ENCODE data around the gene WSB1.

WSB1 gene

GRCh38 chr17:27296428-27296979 lies 2.6 kb downstream of the WSB1 start:
- DNase-seq (ENCODE audit: low read depth, low spot score), result no peak
- Histone ChIP-seq H3K9me3 (ENCODE audit: low read depth, low read length) (no peaks in the 10 kb centered on the region), H3K27ac (peak overlapping the region; percentile 86), H3K4me3 (peak overlapping the region; percentile 94), H3K9ac (ENCODE audit: insufficient read length) (peak overlapping the region; percentile 96), H3K36me3 (ENCODE audit: insufficient read depth, low read length) (peaks cover 22% of the 10 kb centered on the region)
- TF ChIP-seq POLR2AphosphoS5 (IDR thresholded peaks at IDR 0.05; ENCODE audit: borderline replicate concordance, low read depth, low read length) (no peak), EZH2 (IDR thresholded peaks at IDR 0.05) (no peak), FOXP2 (optimal IDR thresholded peaks at IDR 0.05; ENCODE audit: control extremely low read depth, extremely low read length, insufficient read depth) (no peak)

GRCh38 chr17:27299384-27300049 lies 5.6 kb downstream of the WSB1 start:
- Histone ChIP-seq H3K36me3 (ENCODE audit: insufficient read depth, low read length) (peaks cover 46% of the 10 kb centered on the region), H3K9me3 (ENCODE audit: low read depth, low read length) (no peaks in the 10 kb centered on the region), H3K9ac (ENCODE audit: insufficient read length) (no peak overlapping the region), H3K27ac (no peak overlapping the region; the same call in 1 of the 2 replicates), H3K4me3 (no peak overlapping the region)
- TF ChIP-seq EZH2 (IDR thresholded peaks at IDR 0.05), result no peak
- TF ChIP-seq FOXP2 (optimal IDR thresholded peaks at IDR 0.05; ENCODE audit: control extremely low read depth, extremely low read length, insufficient read depth), result no peak
- TF ChIP-seq POLR2AphosphoS5 (IDR thresholded peaks at IDR 0.05; ENCODE audit: borderline replicate concordance, low read depth, low read length), result no peak
- DNase-seq (ENCODE audit: low read depth, low spot score), result no peak

GRCh38 chr17:27303734-27304133 lies 9.8 kb downstream of the WSB1 start:
- no peak for DNase-seq (ENCODE audit: low read depth, low spot score)
- no peak overlapping the region for H3K4me3 ChIP-seq
- H3K9me3 ChIP-seq (ENCODE audit: low read depth, low read length), result no peaks in the 10 kb centered on the region
- H3K9ac ChIP-seq (ENCODE audit: insufficient read length), result peak overlapping the region; percentile 7
- H3K27ac ChIP-seq, result peak overlapping the region; percentile 3; the same call in 1 of the 2 replicates
- peaks cover 69% of the 10 kb centered on the region for H3K36me3 ChIP-seq (ENCODE audit: insufficient read depth, low read length)
- TF ChIP-seq POLR2AphosphoS5 (IDR thresholded peaks at IDR 0.05; ENCODE audit: borderline replicate concordance, low read depth, low read length), result no peak
- no peak for TF ChIP-seq EZH2 (IDR thresholded peaks at IDR 0.05)

DNA sequence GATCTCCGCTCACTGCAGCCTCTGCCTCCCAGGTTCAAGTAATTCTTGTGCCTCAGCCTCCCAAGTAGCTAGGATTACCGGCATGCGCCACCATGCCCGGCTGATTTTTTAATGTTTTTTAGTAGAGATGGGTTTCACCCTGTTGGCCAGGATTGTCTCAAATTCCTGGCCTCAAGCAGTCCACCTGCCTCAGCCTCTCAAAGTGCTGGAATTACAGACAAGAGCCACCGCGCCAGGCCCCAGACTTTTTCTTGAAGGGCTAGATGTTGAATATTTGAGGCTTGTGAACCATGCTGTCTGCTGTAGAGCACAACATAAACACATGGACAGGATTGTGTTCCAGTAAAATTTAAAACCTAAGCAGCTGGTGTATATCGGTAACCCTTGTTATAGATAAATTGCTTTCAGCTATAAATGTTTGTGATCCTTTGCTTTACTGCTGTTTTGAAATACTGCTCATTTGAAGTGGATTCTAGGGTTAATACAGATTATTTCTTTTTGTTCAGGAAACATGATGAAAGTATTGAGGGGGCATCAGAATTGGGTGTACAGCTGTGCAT lies 12.4 kb downstream of the WSB1 start:
- Histone ChIP-seq H3K27ac (peak overlapping the region; percentile 16), H3K9ac (ENCODE audit: insufficient read length) (no peak overlapping the region), H3K9me3 (ENCODE audit: low read depth, low read length) (no peaks in the 10 kb centered on the region), H3K4me3 (no peak overlapping the region), H3K36me3 (ENCODE audit: insufficient read depth, low read length) (peaks cover 91% of the 10 kb centered on the region)
- DNase-seq (ENCODE audit: low read depth, low spot score), result no peak
- TF ChIP-seq EZH2 (IDR thresholded peaks at IDR 0.05), result no peak
- TF ChIP-seq FOXP2 (optimal IDR thresholded peaks at IDR 0.05; ENCODE audit: control extremely low read depth, extremely low read length, insufficient read depth), result no peak
- TF ChIP-seq POLR2AphosphoS5 (IDR thresholded peaks at IDR 0.05; ENCODE audit: borderline replicate concordance, low read depth, low read length), result no peak

GRCh38 chr17:27310565-27311110 lies 16.7 kb downstream of the WSB1 start:
- Histone ChIP-seq H3K27ac (no peak overlapping the region), H3K9ac (ENCODE audit: insufficient read length) (no peak overlapping the region), H3K9me3 (ENCODE audit: low read depth, low read length) (no peaks in the 10 kb centered on the region), H3K36me3 (ENCODE audit: insufficient read depth, low read length) (peaks cover 97% of the 10 kb centered on the region), H3K4me3 (no peak overlapping the region)
- no peak for DNase-seq (ENCODE audit: low read depth, low spot score)
- TF ChIP-seq FOXP2 (optimal IDR thresholded peaks at IDR 0.05; ENCODE audit: control extremely low read depth, extremely low read length, insufficient read depth) (no peak), POLR2AphosphoS5 (IDR thresholded peaks at IDR 0.05; ENCODE audit: borderline replicate concordance, low read depth, low read length) (no peak), EZH2 (IDR thresholded peaks at IDR 0.05) (no peak)

- TF ChIP-seq FOXP2 (optimal IDR thresholded peaks at IDR 0.05; ENCODE audit: control extremely low read depth, extremely low read length, insufficient read depth) (no peak), EZH2 (IDR thresholded peaks at IDR 0.05) (no peak), POLR2AphosphoS5 (IDR thresholded peaks at IDR 0.05; ENCODE audit: borderline replicate concordance, low read depth, low read length) (no peak)
- Histone ChIP-seq H3K27ac (peak overlapping the region; percentile 23; the same call in 1 of the 2 replicates), H3K9ac (ENCODE audit: insufficient read length) (no peak overlapping the region), H3K36me3 (ENCODE audit: insufficient read depth, low read length) (peaks cover 93% of the 10 kb centered on the region), H3K9me3 (ENCODE audit: low read depth, low read length) (no peaks in the 10 kb centered on the region), H3K4me3 (no peak overlapping the region)
- no peak for DNase-seq (ENCODE audit: low read depth, low spot score)
Measured at GRCh38 chr17:27313301-27313700, 19.4 kb downstream of the WSB1 start.

GRCh38 chr17:27315322-27315721 lies 21.4 kb downstream of the WSB1 start:
- no peak for DNase-seq (ENCODE audit: low read depth, low spot score)
- Histone ChIP-seq H3K9me3 (ENCODE audit: low read depth, low read length) (no peaks in the 10 kb centered on the region), H3K36me3 (ENCODE audit: insufficient read depth, low read length) (peaks cover 86% of the 10 kb centered on the region), H3K9ac (ENCODE audit: insufficient read length) (no peak overlapping the region), H3K27ac (peak overlapping the region; percentile 70), H3K4me3 (no peak overlapping the region)
- no peak for TF ChIP-seq EZH2 (IDR thresholded peaks at IDR 0.05)
- TF ChIP-seq POLR2AphosphoS5 (IDR thresholded peaks at IDR 0.05; ENCODE audit: borderline replicate concordance, low read depth, low read length), result no peak
- no peak for TF ChIP-seq FOXP2 (optimal IDR thresholded peaks at IDR 0.05; ENCODE audit: control extremely low read depth, extremely low read length, insufficient read depth)

- H3K4me3 ChIP-seq, result no peak overlapping the region
- TF ChIP-seq POLR2AphosphoS5 (IDR thresholded peaks at IDR 0.05; ENCODE audit: borderline replicate concordance, low read depth, low read length) (no peak), EZH2 (IDR thresholded peaks at IDR 0.05) (no peak), FOXP2 (optimal IDR thresholded peaks at IDR 0.05; ENCODE audit: control extremely low read depth, extremely low read length, insufficient read depth) (no peak)
- H3K36me3 ChIP-seq (ENCODE audit: insufficient read depth, low read length), result peaks cover 80% of the 10 kb centered on the region
- peak overlapping the region; percentile 70 for H3K27ac ChIP-seq
- DNase-seq (ENCODE audit: low read depth, low spot score), result no peak
- H3K9me3 ChIP-seq (ENCODE audit: low read depth, low read length), result no peaks in the 10 kb centered on the region
- H3K9ac ChIP-seq (ENCODE audit: insufficient read length), result no peak overlapping the region
Measured at GRCh38 chr17:27315796-27316465, 22.0 kb downstream of the WSB1 start.

Measured in SK-N-MC (cell line).